ENCODE data around the gene CGB7.
"Not testable (repeated sequence)": the region's sequence is repeated elsewhere in the genome, so short reads cannot be mapped to it uniquely, and the experiment has no call there.

CGB7 gene

DNA sequence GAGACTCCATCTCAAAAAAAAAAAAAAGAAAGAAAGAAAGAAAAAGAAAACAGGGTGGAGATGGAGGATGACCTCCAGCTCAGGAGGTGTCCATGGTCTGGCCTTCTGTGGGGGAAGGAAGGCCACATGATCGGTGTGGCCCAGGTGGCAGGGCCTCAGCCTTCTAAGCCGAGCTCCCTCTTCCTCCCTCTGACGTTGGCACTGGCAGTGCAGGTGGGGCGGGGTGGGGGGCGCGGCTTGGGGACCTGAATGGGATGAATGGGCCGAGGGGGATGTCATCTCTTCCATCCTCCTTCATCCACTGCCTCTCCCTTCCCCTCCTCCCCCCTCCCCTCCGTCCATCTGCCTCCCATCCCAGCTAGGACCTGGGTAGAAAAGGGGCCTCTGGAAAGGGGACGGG is 17.8 kb downstream of the CGB7 start:
- DNase-seq, result not testable (repeated sequence)

DNA sequence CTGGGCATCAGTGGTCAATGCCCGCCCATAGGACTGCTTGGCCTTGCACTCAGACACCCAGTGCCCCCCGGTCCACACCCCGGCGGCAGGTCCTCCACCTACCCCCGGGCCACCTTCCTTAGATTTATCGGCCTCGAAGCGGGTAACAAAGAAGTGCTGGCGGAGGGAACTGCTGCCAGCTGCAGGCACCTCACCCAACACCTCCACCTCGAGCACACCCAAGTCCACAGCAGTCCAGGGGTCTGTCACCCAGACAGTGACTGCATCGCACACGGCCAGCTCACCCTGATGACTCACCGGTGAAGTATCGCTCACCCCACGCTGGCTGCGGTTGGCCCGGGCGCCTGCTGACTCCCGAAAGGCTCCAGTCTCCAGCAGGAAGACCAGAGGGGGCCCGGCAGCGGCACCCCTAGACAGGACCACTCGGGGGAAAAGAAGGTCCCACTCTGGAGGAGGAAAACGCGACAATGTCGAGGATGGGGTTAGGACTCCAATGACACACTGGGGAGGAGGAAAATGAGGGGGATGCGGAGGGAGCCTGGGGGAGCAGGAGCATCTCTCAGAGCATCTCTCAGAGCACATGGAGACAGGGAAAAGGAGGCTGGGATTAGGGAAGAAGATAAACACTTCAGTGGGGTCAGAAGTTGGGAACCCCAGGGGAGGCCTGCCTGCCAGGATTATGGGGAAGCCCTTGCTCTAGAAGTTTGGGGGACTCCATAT is 18.8 kb downstream of the CGB7 start:
- DNase-seq, result not testable (repeated sequence)

GRCh38 chr19:49038111-49038510 is 19.4 kb downstream of the CGB7 start:
- not testable (repeated sequence) for DNase-seq

- peak; percentile 79 for DNase-seq
Measured at GRCh38 chr19:49036815-49037214, 20.7 kb downstream of the CGB7 start, which contains the start of gene CGB1. CGB1 (minus strand) TSS chr19:49036895; CDS start chr19:49036711, 184 bp downstream.

DNA sequence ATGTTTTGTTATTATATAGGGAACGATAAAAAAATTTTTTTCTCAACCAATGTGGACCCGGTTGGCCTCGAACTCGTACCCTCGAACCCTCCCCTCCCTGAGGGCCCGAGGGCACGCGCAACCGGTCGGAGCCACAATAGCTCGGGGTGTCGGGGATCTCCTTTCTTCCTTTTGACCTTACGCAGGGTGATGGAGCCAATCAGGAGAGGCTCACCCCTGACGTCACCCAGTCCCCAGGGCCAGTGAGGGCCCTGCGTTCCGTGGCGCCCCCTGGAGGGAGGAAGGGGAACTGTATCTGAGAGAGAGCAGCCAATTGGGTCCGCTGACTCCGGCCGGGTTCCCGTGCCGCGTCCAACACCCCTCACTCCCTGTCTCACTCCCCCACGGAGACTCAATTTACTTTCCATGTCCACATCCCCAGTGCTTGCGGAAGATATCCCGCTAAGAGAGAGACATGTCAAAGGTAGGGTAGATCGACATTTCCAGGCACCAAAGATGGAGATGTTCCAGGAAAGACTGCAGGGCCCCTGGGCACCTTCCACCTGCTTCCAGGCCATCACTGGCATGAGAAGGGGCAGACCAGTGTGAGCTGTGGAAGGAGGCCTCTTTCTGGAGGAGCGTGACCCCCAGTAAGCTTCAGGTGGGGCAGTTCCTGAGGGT is 25.8 kb downstream of the CGB7 start, which contains the start of gene CGB2:
Gene CGB2 (plus strand): TSS at position 249 of the 660 bp plus-strand sequence. CDS start 206 bp downstream, at position 455.
- DNase-seq, result peak; percentile 90

DNA sequence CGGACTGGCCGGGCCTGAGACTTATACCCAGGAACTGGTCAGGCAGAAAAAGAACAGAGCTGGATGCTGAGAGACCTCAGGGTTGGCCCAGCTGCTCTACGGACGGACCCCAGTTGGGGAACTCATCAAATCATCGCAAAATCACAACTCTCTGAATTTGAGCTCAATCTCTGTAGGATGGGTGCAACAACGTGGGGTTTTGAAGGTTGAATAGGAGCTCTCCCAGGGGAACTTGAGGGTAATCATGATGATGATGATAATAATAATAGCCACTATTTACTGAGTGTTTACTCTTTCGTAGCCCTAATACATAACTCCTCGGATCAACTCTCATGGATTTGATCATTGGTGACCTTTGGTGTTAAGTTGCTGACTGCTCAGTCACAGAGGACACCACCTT is 27.2 kb downstream of the CGB7 start:
- not testable (repeated sequence) for DNase-seq

- not testable (repeated sequence) for DNase-seq
Measured at GRCh38 chr19:49029749-49030148, 27.8 kb downstream of the CGB7 start.

DNA sequence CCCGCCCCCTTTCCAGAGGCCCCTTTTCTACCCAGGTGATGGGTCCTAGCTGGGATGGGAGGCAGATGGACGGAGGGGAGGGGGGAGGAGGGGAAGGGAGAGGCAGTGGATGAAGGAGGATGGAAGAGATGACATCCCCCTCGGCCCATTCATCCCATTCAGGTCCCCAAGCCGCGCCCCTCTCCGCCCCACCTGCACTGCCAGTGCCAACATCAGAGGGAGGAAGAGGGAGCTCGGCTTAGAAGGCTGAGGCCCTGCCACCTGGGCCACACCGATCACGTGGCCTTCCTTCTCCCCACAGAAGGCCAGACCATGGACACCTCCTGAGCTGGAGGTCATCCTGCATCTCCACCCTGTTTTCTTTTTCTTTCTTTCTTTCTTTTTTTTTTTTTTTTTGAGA is 28.9 kb downstream of the CGB7 start:
- not testable (repeated sequence) for DNase-seq

GRCh38 chr19:49025599-49025998 is 31.9 kb downstream of the CGB7 start:
- not testable (repeated sequence) for DNase-seq

DNA sequence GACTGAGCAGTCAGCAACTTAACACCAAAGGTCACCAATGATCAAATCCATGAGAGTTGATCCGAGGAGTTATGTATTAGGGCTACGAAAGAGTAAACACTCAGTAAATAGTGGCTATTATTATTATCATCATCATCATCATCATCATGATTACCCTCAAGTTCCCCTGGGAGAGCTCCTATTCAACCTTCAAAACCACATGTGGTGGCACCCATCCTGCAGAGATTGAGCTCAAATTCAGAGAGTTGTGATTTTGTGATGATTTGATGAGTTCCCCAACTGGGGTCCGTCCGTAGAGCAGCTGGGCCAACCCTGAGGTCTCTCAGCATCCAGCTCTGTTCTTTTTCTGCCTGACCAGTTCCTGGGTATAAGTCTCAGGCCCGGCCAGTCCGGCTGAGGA is 32.5 kb downstream of the CGB7 start:
- DNase-seq, result not testable (repeated sequence)

GRCh38 chr19:49024233-49024632 is 33.3 kb downstream of the CGB7 start, which contains the start of gene CGB3:
CGB3 (minus strand) TSS chr19:49024333; CDS start chr19:49023971, 362 bp downstream.
- not testable (repeated sequence) for DNase-seq

DNA sequence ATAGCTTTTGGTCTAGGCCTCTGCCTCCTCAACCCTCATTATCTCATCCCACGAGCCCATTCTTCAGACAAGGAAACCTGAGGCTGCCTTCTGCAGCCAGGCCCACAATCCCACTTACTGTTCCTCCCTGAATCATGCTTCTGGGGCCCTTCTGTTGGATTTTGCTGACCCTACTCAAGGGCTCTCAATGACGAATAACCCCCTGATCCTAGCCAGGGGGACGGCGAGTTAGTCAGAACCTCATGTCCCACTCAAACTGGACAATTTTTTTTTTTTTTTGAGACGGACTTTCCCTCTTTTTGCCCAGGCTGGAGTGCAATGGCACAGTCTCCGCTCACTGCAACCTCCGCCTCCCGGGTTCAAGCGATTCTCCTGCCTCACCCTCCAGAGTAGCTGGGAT is 35.4 kb downstream of the CGB7 start:
- DNase-seq, result no peak

GRCh38 chr19:49020931-49021895 is 36.3 kb downstream of the CGB7 start:
- DNase-seq, result no peak

DNA sequence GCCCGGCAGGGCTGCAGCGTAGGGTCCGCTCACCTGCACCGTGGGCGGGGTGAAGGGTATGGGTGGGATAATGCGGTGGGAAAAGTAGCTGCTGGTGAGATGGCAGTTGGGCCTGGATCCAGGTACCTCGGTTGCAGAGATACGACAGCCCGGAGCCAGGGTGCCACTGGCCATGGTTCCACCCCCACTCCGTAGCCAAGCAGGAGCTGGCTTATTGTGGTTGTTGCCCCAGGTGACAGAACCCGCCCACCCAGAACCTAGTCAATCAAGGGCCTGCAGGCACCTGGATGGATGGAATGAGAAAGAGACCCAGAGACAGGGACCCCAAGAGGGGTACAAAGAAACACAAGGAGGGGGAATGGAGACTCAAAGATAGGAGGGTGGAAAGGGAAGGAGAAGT is 37.2 kb downstream of the CGB7 start:
- DNase-seq, result no peak

- peak; percentile 68 for DNase-seq
Measured at GRCh38 chr19:49019242-49019932, 38.2 kb downstream of the CGB7 start.

- not testable (repeated sequence) for DNase-seq
Measured at GRCh38 chr19:49018388-49019241, 38.9 kb downstream of the CGB7 start.

DNA sequence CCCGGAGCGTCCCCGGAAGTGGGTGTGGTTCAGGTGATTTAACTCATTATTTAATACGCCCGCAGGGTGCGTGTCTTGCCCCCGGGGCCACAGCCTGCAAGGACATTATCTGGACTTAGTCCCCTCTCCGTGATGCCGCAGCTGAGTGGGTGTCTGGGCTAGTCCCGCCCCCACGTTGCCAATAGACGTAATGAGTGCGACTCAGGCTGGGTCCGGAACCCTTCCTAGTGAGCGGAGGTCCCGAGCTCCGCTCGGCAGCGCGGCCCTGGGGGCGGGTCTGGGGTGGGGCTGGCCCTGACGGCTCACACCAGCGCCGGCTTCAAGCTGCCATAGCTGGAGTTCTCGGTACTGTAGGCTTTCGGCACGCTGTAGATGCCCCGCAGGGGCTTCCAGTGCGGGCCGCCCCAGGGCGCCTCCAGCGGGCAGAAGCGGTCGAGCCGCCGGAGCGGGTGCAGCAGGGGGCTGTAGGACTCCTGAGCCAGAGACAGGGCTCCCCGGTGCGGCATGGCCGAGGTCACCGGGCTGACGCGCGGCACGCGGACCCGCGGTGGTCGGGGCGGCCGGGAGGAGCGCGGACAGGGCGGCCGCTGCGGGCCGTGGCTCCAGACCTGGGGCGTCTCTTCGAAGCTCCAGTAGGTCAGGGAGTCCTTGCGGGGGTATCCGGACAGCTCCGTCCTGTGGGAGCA is 39.7 kb downstream of the CGB7 start:
- DNase-seq, result peak; percentile 66

DNA sequence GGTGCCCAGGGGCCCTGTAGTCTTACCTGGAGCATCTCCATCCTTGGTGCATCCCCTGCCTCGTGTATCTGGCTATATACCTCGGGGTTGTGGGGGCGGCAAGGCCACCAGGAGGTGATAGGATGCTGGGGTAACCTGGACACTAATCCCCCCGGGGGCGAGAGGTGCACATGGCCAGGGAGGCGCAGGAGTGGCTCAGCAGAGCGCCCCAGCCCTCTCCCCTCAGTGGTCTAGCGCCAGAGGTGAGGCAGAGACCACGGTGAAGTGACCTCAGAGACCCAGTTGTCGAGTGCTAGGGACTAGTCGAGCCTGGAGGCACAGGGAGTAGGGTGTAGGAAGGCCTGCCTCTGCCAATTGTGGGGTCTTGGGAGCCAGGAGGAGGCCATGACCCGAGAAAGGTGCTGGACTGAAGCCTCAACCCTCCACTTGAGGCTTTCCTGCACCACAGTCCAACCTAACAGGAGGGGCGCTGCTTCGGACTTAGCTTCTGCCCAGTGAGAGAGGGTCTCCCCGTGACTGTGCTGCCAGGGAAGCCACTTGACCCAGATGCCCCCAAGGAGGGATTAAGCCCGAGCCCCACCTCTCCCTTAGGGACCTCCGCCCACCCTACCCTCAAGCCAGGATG is 40.4 kb downstream of the CGB7 start, which contains the start of gene LHB:
Gene LHB (minus strand): TSS at position 51 of the 625 bp plus-strand sequence. CDS start 10 bp downstream, at position 41.
- DNase-seq, result no peak

DNA sequence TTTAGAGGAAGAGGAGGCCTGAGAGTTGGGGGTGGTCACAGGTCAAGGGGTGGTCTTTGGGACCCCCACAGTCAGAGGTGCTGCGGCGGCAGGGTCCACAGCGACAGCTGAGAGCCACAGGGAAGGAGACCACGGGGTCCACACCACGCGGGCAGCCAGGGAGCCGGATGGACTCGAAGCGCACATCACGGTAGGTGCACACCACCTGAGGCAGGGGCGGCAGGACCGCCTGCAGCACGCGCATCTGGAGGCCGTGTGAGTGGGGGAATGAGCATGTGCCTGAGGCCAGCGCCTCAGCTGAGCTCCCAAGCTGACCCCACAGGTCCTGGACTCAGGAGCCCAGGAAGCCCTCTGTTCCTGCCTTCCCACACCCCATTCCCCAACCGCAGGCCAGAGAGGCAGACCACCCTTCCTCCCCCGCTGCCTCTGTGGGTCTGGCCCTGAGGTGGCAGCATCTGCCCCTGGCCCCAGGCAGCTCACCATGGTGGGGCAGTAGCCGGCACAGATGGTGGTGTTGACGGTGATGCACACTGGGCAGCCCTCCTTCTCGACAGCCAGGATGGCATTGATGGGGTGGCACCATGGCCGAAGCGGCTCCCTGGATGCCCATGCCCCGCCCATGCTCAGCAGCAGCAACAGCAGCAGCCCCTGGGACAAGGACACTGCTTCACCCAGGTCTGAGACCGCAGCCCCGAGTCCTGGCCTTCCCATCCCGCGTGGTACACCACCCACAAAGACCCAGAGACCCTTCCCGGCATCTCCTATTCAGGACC is 41.3 kb downstream of the CGB7 start:
- DNase-seq, result no peak

Data from stimulated activated CD4-positive, alpha-beta T cell treated with anti-CD3 and anti-CD28 coated beads, Interleukin-1b, Interleukin-23, amount 100 ng/mL, for 48 hours (primary cell).